HFFc6 (cell line): ENCODE results near the gene KIAA0513. TPM values are rescaled to one million over a fixed set of nuclear protein-coding genes. Genes with fewer than 3 reads are reported as not detected.
A peak's percentile ranks its signal among the peaks of the same experiment; 100 is the strongest.
"Not testable (repeated sequence)": the region's sequence is repeated elsewhere in the genome, so short reads cannot be mapped to it uniquely, and the experiment has no call there.

ENCODE experiments used
- DNase-seq: peaks from one replicate; pipeline ENCODE4 v3.0.0-alpha.2; 2018
- H3K27ac Mint-ChIP-seq: 2 replicates; pipeline ENCODE4 v1.8.0; 2020; ENCODE audit warnings: mild to moderate bottlenecking, mixed read lengths
- H3K27me3 Mint-ChIP-seq: 2 replicates; pipeline ENCODE4 v1.8.0; 2021; ENCODE audit warnings: mild to moderate bottlenecking, moderate library complexity, mixed read lengths; ENCODE audit not compliant: insufficient read depth
- H3K36me3 Mint-ChIP-seq: 2 replicates; pipeline ENCODE4 v1.8.0; 2021; ENCODE audit warnings: low read depth, mixed read lengths
- H3K4me1 Mint-ChIP-seq: 2 replicates; pipeline ENCODE4 v1.8.0; 2020; ENCODE audit warnings: low read depth, mixed read lengths
- H3K4me3 Mint-ChIP-seq: 2 replicates; pipeline ENCODE4 v1.8.0; 2020; ENCODE audit warnings: mild to moderate bottlenecking, moderate library complexity, mixed read lengths
- H3K9me3 Mint-ChIP-seq: 2 replicates; pipeline ENCODE4 v1.8.0; 2020; ENCODE audit warnings: mild to moderate bottlenecking, mixed read lengths
- CTCF ChIP-seq: fragments of 200-600 bp; sonication (generic); IDR thresholded peaks from 2 replicates; pipeline ENCODE4 v1.5.0; 2021; ENCODE audit warnings: antibody characterized with exemption, mild to moderate bottlenecking
- total RNA-seq, 6 experiments: library from RNA; stranded (reverse); fragmentation: NEBNext Ultra II Directional; extraction: Animal tissue kit (Norgen Biotek cat#: 25700); gene quantifications; 2 replicates in 1 of 6; 3 replicates in 5 of 6; pipeline ENCODE4 v1.2.3, GENCODE V29; 2021

KIAA0513 gene
- total RNA-seq, 6 experiments from 2014 or later = 12.5 to 15.4 (median 13.8) TPM

GRCh38 chr16:85031451-85031850 is 3.9 kb downstream of the KIAA0513 start:
- Mint-ChIP-seq H3K27me3 (peaks cover 7% of the 10 kb centered on the region), H3K27ac (no peak overlapping the region), H3K4me1 (peaks cover 29% of the 10 kb centered on the region), H3K36me3 (peaks cover 5% of the 10 kb centered on the region; the same call in 1 of the 2 replicates), H3K9me3 (no peaks in the 10 kb centered on the region), H3K4me3 (no peak overlapping the region)
- TF ChIP-seq CTCF = no peak
- DNase-seq = no peak

- not testable (repeated sequence) for H3K36me3 Mint-ChIP-seq, H3K4me3 Mint-ChIP-seq
- peaks cover 29% of the 10 kb centered on the region for H3K4me1 Mint-ChIP-seq
These were observed 4.6 kb downstream of the KIAA0513 start for GRCh38 chr16:85032187-85032586.

GRCh38 chr16:85033171-85033570 is 5.6 kb downstream of the KIAA0513 start:
- Mint-ChIP-seq H3K4me1 (peaks cover 31% of the 10 kb centered on the region), H3K27me3 (peaks cover 3% of the 10 kb centered on the region), H3K27ac (no peak overlapping the region), H3K36me3 (peaks cover 11% of the 10 kb centered on the region; the same call in 1 of the 2 replicates), H3K9me3 (no peaks in the 10 kb centered on the region), H3K4me3 (no peak overlapping the region)
- no peak for DNase-seq
- no peak for TF ChIP-seq CTCF

More at GRCh38 chr16:85032187-85032586, 4.6 kb downstream of the KIAA0513 start:
- H3K27me3 Mint-ChIP-seq, H3K27ac Mint-ChIP-seq, H3K9me3 Mint-ChIP-seq, DNase-seq: not testable (repeated sequence)

GRCh38 chr16:85034591-85035433 is 7.2 kb downstream of the KIAA0513 start:
- TF ChIP-seq CTCF = no peak
- peaks cover 2% of the 10 kb centered on the region for H3K27me3 Mint-ChIP-seq
- H3K36me3 Mint-ChIP-seq = peaks cover 11% of the 10 kb centered on the region; the same call in 1 of the 2 replicates
- no peak overlapping the region for H3K4me3 Mint-ChIP-seq
- H3K4me1 Mint-ChIP-seq = peaks cover 15% of the 10 kb centered on the region
- H3K9me3 Mint-ChIP-seq = no peaks in the 10 kb centered on the region
- DNase-seq = no peak
- H3K27ac Mint-ChIP-seq = no peak overlapping the region

- Mint-ChIP-seq H3K9me3 (no peaks in the 10 kb centered on the region), H3K4me1 (peaks cover 11% of the 10 kb centered on the region), H3K36me3 (peaks cover 10% of the 10 kb centered on the region; the same call in 1 of the 2 replicates), H3K27me3 (peaks cover 4% of the 10 kb centered on the region), H3K27ac (no peak overlapping the region), H3K4me3 (no peak overlapping the region; the same call in 1 of the 2 replicates)
- DNase-seq = no peak
- TF ChIP-seq CTCF = no peak
These were observed 8.8 kb downstream of the KIAA0513 start for GRCh38 chr16:85036236-85037049.

GRCh38 chr16:85037050-85037410 is 9.4 kb downstream of the KIAA0513 start:
- H3K27me3 Mint-ChIP-seq = peaks cover 4% of the 10 kb centered on the region
- peak overlapping the region; percentile 80 for H3K27ac Mint-ChIP-seq
- TF ChIP-seq CTCF = no peak
- H3K36me3 Mint-ChIP-seq = peaks cover 6% of the 10 kb centered on the region; the same call in 1 of the 2 replicates
- DNase-seq = peak; percentile 72
- no peak overlapping the region for H3K4me3 Mint-ChIP-seq
- H3K4me1 Mint-ChIP-seq = peaks cover 11% of the 10 kb centered on the region
- no peaks in the 10 kb centered on the region for H3K9me3 Mint-ChIP-seq
